22Rv1 (cell line): ENCODE measurements around the gene SLC44A2.
A peak's percentile ranks its signal among the peaks of the same experiment; 100 is the strongest.

Experiments used
- H3K27ac ChIP-seq: fragments of 450-650 bp; 2 replicates; pipeline ENCODE4 v1.5.1; 2017
- ZFX ChIP-seq: fragments of 450-650 bp; IDR thresholded peaks from 2 replicates; pipeline ENCODE4 v1.6.1; 2017; ENCODE audit warnings: antibody characterized with exemption, borderline replicate concordance
- TF ChIP-seq, protein P1 (sequence below): fragments of 450-650 bp; IDR thresholded peaks from 2 replicates; pipeline ENCODE4 v1.5.1; 2017; ENCODE audit warnings: mild to moderate bottlenecking

Gene SLC44A2

DNA sequence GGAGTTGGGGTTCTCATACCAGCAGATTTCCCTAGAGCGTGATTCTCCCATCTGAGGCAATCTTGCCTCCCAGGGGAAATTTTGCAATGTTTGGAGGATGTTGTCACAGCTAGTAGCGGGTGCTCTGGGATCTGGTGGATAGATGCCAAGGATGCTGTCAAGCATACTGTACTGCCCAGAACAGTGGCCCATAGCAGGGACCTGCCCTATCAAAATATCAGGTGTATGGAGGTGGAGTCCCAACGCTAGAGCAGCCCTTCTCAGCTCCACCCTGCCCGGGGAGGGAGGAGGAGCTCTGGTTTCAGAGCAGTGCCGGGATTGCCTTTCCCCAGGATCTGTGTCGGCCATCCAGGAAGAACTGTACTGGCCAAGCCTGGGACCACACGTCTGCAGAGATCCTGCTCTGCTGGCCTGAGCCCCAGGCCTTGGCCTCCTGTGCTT lies 65.0 kb downstream of the SLC44A2 start:
- no peak for TF ChIP-seq ZFX
- TF ChIP-seq, protein P1, sequence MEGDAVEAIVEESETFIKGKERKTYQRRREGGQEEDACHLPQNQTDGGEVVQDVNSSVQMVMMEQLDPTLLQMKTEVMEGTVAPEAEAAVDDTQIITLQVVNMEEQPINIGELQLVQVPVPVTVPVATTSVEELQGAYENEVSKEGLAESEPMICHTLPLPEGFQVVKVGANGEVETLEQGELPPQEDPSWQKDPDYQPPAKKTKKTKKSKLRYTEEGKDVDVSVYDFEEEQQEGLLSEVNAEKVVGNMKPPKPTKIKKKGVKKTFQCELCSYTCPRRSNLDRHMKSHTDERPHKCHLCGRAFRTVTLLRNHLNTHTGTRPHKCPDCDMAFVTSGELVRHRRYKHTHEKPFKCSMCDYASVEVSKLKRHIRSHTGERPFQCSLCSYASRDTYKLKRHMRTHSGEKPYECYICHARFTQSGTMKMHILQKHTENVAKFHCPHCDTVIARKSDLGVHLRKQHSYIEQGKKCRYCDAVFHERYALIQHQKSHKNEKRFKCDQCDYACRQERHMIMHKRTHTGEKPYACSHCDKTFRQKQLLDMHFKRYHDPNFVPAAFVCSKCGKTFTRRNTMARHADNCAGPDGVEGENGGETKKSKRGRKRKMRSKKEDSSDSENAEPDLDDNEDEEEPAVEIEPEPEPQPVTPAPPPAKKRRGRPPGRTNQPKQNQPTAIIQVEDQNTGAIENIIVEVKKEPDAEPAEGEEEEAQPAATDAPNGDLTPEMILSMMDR, result no peak
- peak overlapping the region; percentile 27; the same call in 1 of the 2 replicates for H3K27ac ChIP-seq

DNA sequence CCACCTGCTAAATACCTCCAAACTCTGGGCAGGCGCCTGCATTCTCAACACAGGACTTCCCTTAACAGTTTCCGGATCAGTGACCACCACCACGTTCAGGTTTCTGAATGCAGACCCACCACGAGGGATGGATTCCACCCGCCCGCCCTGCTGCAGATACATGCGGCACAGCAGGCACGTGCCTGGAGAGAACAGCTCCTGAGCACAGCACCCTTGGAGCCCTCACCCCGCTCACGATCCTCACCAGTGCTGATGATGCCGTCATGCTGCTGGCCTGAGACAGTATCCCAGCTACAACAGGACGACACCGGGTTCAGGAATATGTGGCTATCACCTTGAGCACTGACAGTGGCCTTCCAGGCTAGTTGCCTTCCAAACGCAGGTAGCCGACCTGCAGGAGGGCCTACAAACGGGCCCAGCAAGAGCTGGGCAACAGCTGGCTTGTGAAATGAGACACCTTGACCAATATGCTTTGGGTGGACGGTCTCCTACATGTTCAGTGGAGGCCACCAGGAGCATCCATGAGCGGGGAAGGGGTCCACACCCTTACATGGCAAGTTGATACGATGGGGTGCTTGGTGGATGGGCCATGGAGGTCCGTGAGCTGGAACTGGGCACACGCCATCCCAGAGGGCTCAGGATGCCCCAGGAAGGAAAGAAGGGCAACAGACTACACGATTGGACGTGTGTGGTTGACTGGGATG lies 66.0 kb downstream of the SLC44A2 start:
- H3K27ac ChIP-seq, result no peak overlapping the region
- TF ChIP-seq, protein P1, result no peak
- no peak for TF ChIP-seq ZFX

DNA sequence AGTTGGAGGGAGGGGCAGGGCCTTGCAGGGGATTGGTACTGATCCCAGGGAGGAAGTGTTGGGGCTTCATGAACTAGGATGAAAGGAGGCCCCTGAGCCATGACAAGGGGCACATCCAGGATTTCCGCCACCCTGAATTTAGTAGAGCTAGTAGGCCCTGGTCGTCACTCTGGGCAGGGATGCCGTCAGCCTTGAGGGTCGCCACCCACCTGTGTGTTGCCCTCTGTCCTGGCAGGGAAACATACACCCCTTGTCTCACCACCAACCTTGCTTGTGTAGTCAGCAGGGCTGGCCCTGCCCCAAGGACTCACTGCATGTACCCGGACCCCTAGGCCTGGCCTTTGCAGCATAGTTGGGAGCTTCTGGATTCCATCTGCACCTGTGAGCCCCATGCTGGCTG lies 66.5 kb downstream of the SLC44A2 start:
- TF ChIP-seq ZFX, result no peak
- TF ChIP-seq, protein P1, result no peak
- no peak overlapping the region; the same call in 1 of the 2 replicates for H3K27ac ChIP-seq

DNA sequence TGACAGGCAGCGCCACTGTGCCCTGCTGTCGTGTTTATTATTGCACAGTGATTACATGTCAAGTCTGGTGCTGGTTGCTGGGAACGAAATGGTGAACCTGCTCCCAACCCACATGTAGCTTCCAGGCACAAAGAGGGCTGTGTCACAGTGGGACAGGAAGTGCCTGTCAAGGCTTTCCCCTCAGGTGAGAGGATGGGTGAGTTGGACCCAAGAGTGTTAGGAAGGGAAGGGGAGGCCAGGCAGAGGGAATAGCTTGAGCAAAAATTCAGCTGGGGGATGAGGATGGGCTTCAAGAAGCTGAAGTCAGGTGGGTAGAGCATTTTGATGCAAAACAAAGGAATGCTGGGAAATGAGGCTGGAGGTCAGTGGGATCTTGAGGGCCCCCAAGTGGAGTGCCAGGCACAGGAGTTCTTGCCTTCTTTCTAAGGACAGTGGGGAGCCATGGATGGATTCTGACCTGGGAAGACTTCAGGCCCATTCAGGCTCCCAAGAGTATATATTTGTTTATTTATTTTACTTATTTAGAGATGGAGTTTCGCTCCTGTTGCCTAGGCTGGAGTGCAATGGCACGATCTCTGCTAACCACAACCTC lies 67.4 kb downstream of the SLC44A2 start:
- H3K27ac ChIP-seq, result peak overlapping the region; percentile 91; the same call in 1 of the 2 replicates
- TF ChIP-seq ZFX, result no peak
- TF ChIP-seq, protein P1, result no peak
